DMS153 treated with DMSO at 0.1 percent for 48 hours (cell line): ENCODE measurements around the gene SOX18.

Source experiments
- DNase-seq: peaks from one replicate; lab custom pipeline; 2025; ENCODE audit not compliant: unreplicated experiment; lab: John Stamatoyannopoulos, UW

SOX18 gene

DNA sequence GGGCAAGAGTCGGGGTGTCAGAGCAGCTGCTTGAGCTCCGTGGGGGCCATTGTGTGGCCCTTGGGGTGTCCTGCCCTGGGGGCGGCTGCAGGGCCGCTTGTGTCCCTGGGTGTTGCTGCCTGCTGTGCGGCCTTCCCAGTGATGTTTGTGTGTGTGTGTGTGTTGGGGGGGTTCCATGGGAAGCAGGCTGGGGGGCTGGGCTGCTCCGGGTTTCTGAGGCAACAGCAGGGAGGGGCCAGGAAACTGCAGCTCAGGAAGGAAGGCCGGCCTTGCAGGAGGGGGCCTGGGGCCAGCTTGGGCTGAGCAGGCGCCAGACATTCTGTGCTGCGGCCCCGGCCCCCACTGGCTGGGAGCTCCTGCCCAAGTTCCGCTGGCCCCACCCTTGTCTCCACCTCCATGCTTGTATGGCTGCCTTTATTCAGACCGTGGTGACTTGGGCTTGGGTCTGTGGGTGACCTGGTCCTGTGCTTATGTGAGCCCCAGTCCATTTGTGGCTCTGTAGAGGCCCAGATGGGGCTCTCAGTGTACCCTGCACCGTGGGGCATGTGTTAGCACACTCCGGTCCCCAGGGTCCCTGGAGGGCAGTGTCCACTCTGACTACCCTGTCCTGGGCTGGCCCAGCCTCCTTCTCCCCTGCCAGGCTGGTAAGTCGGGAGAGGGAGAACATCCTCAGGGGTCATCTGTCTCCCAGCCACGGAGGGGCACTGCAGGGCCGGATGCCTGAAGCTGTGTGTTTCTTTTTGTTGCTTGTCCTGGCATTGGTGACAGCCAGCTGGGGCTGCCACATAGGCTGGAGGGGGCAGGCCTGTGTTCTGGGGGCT lies 4.6 kb upstream of the SOX18 start:
- DNase-seq: no peak

- DNase-seq: no peak
Measured at GRCh38 chr20:64052987-64053840, 3.8 kb upstream of the SOX18 start.

- DNase-seq: no peak
Measured at GRCh38 chr20:64052326-64052722, 2.9 kb upstream of the SOX18 start.

- no peak for DNase-seq
Measured at GRCh38 chr20:64051561-64052325, 2.3 kb upstream of the SOX18 start.

DNA sequence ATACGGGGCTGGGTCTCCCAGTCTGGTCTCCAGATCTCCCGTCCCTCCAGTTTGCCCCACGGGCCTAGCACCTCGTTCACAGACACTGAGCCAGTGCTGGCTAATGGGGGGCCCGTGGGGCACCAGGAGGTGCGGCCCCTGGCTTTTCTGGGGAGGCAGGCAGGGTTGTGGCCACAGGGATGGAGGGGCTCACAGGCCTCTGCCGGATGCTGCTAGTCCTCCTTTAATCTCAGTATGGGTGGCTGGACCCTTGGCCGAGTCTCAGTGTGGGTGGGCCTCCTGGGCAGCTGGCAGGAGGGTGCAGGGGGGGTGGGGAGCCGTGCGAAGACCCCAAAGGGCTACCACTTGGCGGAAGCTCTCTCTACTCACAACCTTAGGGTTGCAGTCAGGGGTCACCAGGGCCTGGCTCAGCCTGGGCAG lies 1.6 kb upstream of the SOX18 start:
- DNase-seq: no peak

DNA sequence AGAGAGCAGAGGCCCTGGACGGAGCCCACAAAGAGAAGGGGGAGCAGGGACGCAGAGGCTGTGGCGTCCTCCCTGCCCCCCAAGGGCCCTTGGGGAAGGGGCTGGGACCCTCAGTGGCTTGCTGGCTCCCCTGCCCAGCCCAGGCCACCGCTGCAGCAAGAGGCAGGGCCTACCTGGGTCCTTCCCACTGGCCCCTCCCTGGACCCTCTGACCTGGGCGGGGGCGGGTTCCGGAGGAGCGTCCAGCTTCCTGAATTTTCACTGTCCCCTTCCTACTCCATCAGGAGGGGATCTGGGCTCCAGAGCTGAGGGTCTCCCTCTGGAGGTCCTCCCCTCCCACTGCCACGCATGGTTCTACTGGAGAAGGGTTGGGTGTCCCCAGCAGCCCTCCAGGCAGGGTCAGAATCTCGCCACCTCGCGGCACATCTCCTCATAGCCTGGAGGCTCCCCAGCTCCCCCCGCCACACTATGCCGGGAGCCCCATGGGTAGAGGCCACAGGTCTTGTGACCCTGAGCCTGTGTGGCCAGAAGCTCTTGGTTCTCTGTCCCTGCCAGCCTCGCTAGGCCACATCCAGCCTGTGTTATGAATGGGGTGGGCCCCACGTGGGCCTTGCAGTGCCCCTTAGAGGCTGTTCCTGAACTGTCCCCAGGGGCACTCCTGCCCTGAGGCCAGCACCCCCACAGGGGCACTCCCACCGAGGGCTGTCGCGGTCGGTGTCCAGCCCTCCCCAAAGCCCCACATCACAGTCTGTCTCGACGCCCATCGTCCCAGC lies 1.0 kb upstream of the SOX18 start:
- DNase-seq: no peak

- no peak for DNase-seq
Measured at GRCh38 chr20:64049878-64050260, 430 bp upstream of the SOX18 start.

- no peak for DNase-seq
Measured at GRCh38 chr20:64048402-64049044, 916 bp downstream of the SOX18 start.

GRCh38 chr20:64047968-64048401 lies 1.5 kb downstream of the SOX18 start:
- DNase-seq: no peak

DNA sequence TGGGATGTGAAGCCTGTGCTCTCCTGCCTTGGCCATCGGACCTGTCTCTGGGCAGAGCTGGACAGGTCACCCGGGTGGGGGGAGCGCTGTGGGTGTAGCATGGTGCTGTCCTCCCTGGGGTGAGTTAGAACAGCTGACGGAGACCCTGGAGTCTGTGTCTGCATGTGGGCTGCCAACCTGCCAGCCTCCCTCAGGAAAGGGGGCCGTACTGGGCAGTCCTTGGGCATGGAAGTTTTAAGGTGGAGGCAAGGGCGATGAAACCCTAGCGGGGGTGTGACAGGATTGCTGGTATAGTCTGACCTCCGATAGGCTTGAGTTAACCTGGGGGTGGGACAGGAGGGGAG lies 2.4 kb downstream of the SOX18 start:
- DNase-seq: no peak

- DNase-seq: no peak
Measured at GRCh38 chr20:64045346-64046011, 4.0 kb downstream of the SOX18 start.

DNA sequence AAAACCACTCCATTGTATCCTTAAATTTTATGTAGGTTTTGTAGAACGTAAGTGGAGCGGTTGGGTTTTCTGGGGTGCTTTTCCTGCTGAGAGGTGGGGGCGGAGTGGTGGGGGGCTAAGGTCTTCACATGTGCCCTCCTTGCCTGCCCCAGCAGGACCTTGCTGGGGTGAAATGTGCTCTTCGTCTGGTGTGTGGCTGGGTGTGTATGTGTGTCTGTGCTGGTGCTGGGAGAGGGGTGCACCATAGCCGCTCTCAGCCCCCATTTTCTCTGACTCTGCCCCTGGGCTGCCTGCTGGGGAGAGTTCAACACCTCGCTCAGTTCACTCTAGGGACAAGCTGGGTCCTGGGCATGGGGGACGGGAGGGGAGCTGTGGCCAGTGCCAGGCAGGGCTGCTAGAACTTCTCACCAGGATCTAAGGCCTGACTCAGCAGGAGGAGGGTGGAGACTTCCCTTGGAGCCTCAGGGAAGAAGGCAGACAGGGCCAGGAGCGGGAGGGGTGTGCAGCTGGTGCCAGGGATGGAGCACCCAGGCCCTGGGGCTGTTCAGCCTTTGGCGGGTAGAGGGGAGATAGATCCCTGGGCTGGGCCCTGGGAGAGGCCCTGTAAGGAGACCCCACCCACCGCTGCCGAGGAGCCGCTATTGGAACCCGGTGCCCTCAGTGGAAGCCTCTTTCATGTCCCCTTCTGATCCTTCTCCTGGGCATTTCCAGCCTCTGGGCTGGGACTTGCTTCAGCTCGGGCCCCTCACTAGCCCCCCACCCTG lies 4.8 kb downstream of the SOX18 start:
- DNase-seq: no peak

DNA sequence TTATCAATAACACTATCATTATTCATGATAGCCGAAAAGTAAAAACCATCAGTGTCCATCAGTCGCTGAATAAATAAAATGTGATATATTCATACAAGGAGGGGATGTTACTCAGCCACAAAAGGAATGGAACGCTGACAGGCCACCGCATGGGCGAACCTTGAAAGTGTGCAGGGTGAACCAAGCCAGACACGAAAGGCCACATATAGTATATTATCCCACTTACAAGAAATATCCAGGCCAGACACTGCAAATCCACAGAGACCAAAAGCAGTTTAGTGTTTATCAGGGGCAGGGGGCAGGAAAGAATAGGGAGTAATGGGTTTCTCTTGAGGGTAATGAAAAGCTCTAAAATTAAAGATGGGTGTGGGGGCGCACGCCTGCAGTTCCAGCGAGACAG lies 5.7 kb downstream of the SOX18 start:
- no peak for DNase-seq

GRCh38 chr20:64042054-64042781 lies 7.2 kb downstream of the SOX18 start:
- no peak for DNase-seq

GRCh38 chr20:64041781-64042053 lies 7.7 kb downstream of the SOX18 start:
- DNase-seq: no peak

DNA sequence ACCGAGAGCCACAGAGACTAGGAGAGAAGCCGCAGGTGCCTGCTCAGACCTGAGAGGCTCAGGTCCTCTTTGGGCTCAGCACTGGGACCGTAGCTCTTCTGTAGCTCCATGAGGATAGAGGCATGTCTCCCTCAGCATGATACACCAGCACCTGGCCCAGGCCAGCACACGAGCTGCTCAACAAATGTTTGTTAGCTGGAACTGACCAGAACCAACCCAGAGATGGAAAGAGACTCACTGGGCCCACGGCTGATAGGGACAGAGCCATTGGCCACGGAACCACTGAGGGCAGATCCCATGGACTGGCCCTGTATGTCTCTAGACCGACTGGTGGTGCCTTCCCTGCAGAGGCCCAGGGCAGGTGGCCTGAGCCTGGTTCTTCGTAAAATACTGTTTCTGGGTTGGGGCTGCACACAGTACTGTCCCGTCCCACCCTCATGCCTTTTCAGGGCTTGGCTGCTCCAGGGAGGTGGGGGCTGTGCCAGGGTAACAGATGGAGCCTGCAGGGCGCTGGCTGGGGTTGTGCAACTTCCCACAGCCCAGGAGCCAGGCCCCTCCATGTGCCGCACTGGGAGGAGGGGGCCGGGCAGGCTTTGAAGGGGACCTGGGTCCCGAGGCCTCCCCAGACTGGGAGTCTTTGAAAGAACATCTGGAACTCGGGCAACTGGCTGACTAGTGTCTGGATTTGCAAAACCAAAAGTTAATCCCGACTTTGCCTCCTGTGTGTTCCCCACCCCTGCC lies 8.2 kb downstream of the SOX18 start:
- no peak for DNase-seq

DNA sequence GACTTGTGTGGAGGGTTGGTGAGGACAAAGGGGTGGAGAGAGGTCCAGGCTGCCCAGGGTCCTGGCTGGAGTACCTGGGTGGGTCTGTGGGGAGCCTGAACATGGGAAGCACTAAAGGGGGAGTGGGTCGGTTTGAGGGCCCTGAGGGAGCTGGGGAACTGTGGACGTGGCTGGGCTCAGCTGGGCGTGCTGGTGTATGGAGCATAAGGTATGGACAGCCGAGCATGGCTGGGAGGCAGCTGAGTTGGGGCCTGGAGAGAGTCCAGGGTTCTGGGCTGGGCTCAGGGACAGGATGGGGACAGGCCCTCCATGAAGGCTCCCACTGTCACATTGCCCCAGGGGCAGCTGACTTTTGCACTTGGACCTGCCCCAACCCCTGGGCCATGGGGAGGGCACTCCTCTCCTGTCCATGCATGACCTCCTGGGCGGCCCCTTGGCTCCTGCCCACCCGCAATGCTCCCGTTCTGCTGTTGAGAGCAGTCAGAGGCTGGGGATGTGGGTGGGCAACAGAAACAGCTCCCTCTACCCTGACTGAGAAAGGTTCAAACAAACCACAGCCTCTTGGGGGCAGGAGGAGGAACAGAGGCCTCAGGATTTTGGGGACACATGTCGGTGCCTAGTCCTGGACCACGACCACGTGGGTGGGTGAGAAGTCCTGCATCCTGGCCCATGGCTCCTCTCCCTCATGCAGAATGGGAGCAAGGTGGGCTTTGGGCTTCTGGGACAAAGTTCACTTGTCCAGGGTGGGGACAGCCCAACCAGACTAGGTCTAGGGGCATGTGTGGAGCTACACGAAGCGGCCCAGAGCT lies 9.0 kb downstream of the SOX18 start:
- no peak for DNase-seq
